Stimulated activated CD8-positive, alpha-beta memory T cell treated with anti-CD3 and anti-CD28 coated beads, Interleukin-4, amount 100 ng/mL, for 4 hours (primary cell): Measurements from ENCODE around the gene BAHCC1.
"Not testable (repeated sequence)": the region's sequence is repeated elsewhere in the genome, so short reads cannot be mapped to it uniquely, and the experiment has no call there.

Source experiments
- DNase-seq, 2 donors: peaks; one replicate each; pipeline ENCODE4 v3.0.0-alpha.2; 2020; ENCODE audit warnings: low read depth in 2 of 2, low spot score in 1 of 2

Gene BAHCC1

DNA sequence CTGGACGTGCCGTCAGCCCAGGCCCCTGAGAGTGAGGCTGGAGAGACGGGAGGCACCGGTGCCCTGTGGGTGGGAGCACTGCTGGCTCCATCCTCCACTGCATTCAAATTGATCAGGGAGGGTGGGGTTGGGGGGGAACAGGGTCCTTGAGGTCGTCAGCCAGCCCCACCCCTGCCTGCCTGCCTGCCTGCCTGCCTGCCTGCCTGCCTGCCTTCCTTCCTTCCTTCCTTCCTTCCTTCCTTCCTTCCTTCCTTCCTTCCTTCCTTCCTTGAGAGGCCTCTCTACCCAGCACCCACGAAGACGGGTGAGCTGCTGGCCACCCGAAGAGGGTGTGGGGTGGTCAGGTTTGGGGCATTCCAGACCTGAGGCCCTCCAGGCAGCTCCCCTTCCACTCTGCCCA, 16.0 kb downstream of the BAHCC1 start:
- DNase-seq = no peak

DNA sequence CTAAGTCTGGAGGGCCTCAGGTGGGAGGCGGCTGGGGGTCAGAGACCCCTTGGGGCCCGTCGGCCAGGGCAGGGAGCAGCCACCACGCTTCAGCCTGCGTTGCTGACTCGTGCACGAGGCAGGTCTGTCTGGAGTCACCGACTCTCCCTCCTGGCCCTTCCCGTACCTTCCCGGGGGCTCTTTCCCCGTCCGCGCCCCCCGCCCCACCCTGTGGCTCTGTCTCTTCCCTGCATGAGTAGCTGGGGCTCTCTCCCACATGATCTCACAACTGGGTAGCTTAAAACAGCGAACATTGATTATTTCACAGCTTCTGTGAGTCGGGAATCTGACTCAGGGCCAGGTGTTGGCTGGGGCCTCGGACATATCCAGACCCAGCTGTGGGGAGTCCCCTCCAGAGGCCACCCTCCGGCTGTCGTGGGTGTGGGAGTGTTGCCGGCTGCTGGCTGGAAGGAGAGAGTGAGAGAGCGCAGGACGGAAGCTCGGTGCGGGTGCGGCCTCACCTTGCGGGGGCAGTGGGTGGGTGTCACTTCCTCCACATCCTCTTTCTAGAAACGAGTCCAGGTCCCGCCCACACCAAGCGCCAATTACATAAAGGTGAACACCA, 17.3 kb downstream of the BAHCC1 start:
- peak; percentile 35 to 49 for DNase-seq

DNA sequence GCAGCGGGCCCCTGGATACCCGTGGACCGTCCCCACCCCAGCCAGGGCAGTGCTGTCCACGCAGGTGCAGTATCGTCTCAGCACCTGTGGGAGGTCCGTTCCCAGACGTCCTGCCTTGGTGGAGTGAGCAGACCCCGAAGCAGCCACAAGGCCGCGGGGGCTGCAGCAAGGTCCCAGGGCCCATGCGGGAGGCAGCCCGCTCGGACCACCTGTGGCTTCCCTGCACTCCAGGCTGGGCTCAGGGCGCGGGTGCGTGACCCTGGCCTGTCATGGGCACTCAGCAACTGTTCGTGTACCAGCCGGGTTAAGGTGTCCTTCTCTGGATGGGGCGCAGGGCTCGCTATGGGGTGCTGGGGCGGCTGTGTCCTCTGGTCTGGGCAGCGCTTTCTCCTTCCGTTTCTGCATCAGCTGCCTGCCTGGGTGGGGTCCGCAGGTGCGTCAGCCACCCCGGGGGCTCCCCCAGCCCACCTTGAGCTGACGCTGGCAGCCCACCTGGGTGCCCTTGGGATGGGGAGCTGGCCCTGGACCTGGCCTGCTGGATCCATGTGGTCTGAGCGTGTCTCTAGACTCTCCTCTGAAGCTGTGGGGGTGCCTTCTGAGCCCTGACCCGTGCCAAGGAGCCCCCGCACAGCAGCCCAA, 18.4 kb downstream of the BAHCC1 start:
- DNase-seq = no peak

DNA sequence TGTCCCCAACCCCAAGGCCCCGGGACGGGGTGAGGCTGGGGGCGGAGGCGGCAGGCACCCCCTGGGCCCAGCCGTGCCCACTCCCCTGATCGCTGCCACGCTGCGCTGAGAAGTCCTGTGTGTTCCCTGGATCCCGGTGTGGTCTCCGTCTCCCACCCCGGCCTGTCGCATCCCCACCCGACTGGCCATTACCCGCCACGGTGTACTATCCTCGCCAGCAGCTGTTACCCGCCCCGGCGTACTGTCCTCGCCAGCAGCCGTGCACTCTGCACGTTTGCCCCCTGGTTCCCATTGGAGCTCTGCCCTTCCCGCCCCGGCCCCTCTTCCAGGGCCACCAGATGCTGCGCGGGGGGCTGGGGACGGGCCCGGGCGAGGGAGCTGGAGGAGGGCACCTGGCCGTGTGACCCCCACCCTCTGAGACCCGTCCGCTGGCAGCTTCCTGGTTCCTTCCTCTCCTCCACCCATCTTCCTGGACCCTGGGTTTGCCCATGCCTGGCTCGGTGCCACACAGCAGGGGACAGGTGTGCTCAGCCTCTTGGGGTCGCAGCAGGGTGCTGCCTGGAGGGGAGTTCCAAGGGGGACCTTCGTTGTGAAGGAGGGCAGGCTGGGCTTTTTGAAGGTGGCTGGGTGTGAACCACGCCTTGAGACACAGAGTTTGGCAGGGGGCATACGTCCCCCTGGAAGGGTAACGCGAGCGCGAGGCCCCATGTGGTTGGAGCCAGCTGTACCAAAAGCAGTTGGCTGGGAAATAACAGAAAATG, 19.7 kb downstream of the BAHCC1 start:
- no peak for DNase-seq

DNA sequence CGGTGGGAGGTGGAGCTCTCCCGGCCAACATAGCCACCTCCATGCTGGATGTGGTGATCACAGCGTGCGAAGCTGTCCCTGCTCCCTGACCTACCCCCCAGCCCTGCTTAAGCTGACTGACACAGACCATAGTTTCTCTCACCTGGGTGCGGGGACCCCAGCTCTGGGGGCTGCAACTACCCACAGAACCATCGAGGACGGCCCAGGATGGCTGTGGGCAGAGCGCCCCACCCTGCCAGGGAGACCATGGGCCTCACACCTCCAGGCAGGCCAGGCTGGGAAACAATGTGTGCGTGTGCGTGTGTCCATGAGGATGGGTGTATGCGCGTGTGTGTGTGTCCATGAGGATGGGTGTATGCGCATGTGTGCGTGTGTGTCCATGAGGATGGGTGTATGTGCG, 20.4 kb downstream of the BAHCC1 start:
- no peak for DNase-seq

DNA sequence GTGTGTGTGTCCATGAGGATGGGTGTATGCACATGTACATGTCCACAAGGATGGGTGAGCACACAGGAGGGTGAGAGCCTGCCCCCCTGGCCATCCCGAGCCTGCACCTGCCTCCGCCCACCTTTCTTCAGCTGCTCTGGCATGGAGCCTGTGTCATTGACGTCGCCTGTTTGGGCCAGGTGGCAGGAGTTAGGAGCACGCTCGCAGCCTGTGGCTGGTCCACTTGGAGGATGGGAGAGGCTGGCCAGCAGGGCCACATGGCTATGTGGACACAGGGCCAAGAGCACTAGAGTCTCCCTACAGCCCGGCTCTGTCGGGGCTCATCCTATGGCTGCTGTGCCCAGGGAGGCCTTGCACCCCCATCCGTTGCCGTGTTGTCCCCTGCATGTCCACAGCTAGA, 21.4 kb downstream of the BAHCC1 start:
- no peak for DNase-seq

DNA sequence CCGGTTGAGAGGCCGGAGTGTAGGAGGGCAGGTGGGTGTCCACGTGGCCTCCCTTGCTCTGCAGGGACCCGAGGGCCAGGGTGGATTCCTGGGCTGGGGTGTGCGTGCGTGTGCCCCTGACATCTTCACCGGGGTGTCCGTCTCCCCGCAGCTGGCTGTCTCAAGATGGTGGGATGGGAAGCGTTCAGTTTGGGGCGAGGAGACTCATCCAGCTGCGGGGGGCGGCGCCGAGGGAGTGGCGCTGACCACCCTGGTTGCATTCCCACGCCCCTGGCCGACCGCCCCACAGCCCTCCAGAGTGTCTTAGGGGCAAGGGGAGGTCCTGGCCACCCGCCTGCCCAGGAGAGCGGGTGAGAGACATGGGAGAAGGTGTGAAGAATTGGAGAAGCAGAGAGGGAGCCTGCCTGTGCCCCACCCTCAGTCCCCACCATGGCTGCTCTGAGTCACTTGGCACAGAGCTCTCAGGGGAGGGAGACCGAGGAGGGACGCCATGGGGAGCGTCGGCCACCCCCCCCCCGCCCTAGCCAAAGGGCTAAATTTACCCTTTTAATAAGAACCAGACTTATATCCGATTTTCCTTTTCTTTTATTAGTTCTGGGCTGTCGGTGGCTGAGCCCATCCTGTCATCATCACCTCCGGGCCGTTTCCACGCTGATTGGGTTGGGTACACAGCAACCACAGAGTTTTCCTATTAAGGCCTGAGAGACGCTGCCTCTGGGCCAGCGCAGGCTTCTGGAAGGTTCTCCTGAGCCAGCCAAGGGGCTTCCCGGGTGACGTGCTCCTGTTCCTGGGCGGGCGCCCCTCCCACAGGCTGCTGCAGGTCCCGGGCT, 22.0 kb downstream of the BAHCC1 start:
- no peak for DNase-seq

DNA sequence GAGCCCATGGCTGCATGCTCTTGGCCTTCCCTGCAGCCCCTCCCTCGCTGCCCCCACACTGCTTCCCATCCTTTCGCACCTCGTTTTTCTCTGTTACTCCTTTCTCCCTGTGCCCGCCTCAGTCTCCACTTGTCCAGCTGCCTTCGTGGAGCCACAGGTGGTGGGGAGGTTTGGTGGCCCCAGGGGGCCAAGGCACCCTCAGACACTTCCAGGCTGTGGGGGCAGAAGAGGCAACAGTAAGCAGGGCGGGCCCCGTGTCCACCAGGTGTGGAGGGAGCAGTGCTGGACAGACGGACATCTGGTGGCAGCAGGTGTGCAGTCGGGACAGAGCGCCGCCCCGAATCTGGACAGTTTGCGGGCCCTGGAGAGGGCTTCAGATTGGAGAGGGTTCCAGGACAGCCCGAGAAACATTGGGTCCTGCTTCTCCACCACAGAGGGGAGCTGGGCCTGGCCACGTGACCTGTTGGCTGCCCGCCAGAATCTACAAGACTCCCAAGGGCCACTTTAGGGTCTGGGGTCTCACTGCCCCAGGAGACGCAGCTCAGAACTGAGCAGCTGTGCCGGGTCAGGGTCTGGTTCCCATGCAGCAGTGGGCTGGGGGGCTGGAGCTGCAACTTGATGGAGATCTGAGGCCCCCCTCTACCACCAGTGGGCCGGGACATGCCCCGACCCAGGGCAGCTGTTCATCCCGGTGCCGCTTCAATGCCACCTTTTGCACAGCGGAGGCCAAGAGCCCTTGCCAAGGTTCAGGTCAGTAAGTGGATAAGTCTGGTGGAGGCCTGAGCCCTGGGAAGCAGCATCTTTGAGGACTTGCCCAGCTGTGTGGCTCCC, 22.8 kb downstream of the BAHCC1 start:
- DNase-seq = no peak

DNA sequence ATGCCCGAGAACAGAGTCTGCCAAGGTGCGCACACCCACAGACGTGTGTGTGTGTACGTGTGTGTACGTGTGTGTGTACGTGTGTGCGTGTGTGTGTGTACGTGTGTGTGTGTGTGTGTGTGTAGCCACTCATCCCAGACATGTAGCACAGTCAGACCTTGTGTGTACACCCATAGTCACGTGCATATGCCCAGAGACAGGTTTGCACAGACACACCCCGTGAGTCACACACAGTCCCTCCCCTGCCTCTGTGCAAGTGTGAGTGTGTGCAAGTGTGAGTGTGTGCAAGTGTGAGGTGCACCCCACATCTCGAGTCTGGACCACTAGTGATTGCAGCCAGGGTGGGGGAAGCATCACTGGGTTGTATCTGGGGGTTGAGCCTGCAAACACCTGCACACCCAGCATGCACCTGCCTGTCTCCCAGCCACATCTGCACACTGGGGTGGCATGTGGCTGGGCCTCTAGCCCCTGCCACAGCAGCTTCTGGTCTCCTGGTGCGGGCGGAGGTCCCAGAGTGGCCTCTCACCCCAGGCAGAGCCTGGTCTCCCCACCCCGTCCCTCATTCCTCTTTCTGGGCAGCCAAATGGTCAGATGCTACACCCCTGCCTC, 23.6 kb downstream of the BAHCC1 start:
- no peak for DNase-seq

DNA sequence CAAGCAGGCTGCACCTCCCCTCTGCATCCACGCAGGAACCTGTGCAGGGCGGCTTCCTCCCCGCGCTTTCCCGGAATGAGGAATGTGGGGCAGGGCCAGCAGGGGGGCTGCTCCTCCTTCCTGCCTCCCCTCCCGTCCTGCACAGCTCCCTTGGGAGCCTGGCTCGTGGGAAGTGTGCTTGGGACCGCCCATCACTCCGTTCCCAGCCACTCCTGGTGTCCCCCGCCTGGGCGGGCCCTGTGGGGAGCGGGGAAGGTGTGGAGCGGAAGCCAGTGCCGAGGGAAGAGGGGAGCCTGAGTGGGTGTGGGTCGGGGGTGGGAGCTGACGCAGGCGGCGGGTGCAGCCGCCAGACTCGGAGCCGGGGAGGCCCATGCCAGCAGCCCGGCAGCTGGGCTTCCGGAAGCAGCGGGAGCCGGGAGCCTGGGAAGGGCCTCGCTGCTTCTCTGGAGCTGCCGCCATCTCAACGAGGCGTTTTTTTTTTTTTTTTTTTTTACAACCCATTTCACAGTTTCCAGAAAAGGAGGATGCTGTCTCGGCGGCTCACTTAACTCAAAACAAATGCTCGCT, 24.1 kb downstream of the BAHCC1 start:
- DNase-seq = no peak

DNA sequence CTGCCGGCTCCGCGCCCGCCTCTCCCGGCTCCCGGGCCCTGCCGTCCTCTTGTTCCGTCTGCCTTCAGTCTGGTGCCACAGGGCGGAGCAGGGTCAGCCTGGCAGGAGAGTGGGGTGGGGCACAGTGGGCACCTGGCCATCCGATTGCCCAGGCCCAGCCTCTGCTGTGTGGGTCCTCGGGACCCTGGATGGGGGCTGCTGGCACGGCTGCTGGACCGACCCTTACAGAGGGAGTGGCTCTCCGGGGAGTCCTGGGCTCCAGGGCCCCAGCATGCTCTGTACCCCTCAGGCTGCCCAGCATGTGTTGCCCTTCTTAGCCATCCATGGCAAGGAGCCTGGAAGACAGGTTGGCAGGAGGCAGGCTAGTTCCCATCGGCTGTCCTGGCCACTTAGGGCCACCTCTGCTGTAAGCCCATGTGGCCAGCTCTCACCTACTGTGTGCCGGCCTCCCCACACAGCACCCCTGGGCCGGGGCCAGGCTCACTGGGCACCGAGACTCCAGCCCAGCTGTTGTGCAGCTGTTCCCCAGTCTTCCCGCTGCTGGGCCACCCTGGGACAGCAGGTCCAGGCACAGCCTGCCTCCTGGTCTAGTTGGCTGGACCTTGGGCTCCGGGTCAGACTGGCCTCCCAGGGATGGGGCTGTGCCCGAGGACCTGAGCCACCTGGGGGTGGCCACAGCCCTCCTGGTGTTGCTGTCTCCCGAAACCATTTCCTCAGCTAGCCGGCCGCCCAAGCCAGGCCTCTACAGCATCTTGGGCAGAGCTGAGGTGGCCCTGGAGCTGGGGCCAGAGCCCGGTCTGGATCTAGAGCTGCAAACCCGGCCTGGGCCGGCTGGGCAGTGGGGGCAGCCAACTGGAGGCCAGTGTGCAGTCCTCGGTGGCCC, 24.9 kb downstream of the BAHCC1 start:
- no peak for DNase-seq

DNA sequence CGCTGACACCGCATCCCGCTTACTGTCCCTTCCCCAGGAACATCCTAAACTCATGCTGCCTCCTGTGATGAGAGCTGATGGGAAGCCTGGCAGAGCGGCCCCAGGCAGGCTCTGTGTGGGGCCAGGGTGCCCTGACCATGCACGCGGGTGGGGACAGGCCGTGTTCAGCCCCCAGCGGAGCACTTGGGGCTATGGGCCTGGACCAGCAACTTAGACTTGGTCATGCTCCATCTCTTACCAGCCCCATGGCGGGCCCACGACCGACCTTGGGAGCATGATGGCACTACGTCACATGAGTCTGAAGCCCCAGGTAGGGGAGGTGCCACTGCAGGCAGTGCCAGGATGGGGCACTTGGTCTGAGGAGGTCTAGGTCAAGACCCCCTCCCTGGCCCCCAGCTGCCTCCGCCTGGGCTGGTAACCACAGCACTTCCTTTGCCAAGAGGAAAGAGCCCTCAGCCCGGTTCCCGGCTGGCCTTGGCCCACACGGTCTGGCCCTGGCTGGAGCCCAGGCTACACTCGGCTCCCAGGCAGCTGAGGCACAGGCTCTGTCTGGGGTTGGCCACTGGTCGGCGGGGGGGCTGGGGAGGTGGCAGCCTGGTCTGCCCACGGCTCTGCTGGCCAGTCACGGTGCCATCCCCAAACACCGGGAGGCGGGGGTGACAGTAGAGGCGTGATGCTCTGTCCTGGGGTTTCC, 25.7 kb downstream of the BAHCC1 start:
- no peak for DNase-seq

DNA sequence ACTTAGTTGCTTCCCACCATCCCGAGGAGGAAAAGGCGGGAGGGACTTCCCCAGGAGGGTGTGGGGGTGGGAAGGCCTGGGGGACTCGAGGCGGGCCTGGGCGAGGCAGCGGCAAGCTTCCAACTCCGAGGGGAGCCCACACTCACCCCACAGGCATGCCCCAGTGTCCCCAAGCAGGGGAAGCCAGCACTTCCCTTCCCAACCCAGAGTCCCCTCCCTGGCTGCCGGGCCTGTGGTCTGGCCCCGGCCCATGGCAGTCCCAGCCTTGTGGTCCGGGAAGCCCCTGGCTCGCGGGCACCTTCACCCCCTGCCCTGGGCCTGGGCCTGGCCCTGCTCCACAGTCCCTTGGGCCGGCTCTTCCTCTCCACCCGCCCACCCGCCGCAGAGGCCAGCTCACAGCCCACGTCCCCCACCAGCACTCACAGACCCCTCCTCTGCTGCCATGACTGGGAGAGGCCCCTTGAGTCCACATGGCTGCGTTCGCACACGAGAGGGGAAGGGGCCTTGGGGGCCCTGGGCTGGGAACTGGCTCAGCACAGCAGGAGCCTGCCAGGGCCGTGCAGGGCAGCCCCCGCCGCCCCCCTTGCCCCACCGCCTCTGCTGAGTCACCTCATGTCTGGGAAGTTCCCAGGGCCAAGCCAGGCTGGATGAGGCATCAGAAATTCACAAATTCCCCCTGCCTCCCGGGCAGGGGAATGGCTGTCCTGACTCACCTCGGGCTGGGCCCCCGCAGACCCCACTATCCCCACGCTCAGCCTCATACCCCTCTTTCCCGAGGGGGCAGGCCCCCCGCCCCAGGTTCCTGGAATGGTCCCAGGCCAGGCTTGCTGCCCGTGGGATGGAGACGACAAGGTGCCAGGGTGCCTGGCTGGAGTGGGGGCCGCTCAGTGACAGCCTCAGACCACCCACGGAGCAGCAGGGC, 27.8 kb downstream of the BAHCC1 start:
- no peak for DNase-seq

DNA sequence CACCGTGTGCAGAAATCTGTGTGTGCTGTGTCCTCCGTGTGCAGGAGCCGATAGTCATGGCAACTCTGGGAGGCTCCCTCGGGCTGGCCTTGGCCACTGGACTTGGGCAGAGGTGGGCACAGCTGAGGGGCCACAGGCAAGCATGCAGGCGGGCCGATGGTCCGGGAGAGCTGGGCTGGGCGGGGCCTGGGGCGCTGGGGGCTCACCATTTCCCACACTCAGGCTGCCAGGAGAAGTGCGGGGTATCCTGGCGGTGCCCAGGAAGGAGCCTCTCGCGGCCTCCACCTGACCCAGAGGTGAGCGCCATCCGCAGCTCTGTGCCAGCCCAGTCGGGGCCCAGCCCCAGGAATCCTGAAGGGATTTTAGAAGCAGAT, 28.4 kb downstream of the BAHCC1 start:
- DNase-seq = no peak

DNA sequence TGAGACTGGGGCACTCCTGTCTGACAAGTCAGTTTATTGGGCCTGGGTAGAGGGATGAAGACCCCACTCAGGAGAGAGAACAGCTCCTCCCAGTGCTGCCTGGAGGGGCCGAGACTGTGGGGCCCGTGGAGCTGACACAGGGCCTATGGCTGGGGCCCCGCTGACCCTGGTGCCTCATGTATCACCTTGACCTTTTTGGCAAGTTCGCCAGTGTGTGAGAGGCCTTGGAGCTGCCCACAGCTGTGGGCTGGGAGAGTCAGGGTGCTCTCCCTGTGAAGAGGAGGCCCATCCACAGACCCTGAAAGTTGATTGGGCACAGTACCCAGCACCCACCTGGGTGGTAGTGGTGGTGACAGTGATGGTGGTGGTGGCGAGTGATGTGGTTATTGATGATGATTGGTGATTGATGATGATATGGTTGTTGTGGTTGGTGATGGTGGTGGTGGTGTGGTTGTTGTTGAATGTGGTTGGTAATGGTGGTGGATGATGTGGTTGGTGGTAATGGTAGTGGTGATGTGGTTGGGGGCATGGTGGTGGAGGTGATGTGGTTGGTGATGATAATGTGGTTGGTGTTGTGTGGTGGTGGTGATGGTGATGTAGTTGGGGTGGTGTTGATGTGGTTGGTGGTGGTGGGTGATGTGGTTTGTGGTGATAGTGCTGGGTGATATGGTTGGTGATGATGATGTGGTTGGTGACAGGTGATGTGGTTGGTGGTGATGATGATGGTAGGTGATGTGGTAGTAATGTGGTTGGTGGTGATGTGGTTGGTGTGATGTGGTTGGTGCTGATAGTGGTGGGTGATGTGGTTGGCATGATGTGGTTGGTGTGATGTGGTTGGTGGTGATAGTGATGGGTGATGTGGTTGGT, 29.1 kb downstream of the BAHCC1 start:
- no peak for DNase-seq

DNA sequence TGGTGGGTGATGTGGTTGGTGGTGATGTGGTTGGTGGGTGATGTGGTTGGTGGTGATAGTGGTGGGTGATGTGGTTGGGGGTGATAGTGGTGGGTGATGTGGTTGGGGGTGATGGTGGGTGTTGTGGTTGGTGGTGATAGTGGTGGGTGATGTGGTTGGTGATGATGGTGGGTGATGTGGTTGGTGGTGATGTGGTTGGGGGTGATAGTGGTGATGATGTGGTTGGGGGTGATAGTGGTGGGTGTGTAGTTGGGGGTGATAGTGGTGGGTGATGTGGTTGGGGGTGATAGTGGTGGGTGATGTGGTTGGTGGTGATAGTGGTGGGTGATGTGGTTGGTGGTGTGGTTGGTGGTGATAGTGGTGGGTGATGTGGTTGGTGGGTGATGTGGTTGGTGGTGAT, 29.8 kb downstream of the BAHCC1 start:
- DNase-seq = not testable (repeated sequence)
